Testis (tissue), 2 donors: ENCODE measurements around the gene ZNF610.

Experiments used
- CTCF ChIP-seq, 3 experiments: fragments of 450-650 bp in 2 of 3; fragments of 200-600 bp in 1 of 3; sonication (generic) in 1 of 3; IDR thresholded peaks; one replicate each; pipeline ENCODE4 v1.5.1; 2016 to 2019; ENCODE audit warnings: antibody characterized with exemption in 3 of 3, mild to moderate bottlenecking in 2 of 3, moderate library complexity in 1 of 3
- POLR2A ChIP-seq: fragments of 450-650 bp; IDR thresholded peaks from one replicate; pipeline ENCODE4 v1.6.1; 2017; ENCODE audit warnings: antibody characterized with exemption, mild to moderate bottlenecking, moderate library complexity

GRCh38 chr19:52331757-52332156 lies 4.3 kb upstream of the ZNF610 start:
- no peak for TF ChIP-seq CTCF (IDR thresholded peaks at IDR 0.05)
- no peak for TF ChIP-seq POLR2A
